ENCODE results near the gene METTL6.

DNA sequence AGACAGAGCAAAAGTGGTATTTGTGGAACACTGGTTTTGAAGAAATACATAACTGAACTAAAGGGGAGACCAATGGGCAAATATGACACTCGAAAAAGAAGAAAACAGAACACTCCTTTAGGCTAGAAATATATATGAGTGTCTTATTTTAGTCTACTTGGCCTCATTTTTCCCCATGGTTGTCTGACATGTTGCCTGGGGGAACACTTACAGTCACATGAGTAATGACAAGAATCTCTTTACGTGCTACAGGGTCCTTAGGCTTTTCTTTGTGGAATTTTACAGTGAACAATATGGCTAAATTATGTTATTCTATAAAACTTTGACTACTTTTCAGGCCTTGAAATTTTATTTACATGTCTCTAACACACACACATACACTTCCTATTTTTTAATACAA lies 17.6 kb downstream of the METTL6 start:
- TF ChIP-seq EP300 (IDR thresholded peaks at IDR 0.05) (no peak), POLR2A (IDR thresholded peaks at IDR 0.05) (no peak)
- TF ChIP-seq, protein P1, sequence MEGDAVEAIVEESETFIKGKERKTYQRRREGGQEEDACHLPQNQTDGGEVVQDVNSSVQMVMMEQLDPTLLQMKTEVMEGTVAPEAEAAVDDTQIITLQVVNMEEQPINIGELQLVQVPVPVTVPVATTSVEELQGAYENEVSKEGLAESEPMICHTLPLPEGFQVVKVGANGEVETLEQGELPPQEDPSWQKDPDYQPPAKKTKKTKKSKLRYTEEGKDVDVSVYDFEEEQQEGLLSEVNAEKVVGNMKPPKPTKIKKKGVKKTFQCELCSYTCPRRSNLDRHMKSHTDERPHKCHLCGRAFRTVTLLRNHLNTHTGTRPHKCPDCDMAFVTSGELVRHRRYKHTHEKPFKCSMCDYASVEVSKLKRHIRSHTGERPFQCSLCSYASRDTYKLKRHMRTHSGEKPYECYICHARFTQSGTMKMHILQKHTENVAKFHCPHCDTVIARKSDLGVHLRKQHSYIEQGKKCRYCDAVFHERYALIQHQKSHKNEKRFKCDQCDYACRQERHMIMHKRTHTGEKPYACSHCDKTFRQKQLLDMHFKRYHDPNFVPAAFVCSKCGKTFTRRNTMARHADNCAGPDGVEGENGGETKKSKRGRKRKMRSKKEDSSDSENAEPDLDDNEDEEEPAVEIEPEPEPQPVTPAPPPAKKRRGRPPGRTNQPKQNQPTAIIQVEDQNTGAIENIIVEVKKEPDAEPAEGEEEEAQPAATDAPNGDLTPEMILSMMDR (IDR thresholded peaks at IDR 0.05): no peak
